HG02870 (cell line): ENCODE measurements around the gene AHRR.
"Not testable (repeated sequence)": the region's sequence is repeated elsewhere in the genome, so short reads cannot be mapped to it uniquely, and the experiment has no call there.

ENCODE experiments used
- ATAC-seq: cut with Tn5 transposase; IDR thresholded peaks from one replicate; pipeline ENCODE4 v1.9.1; 2021; ENCODE audit warnings: mild to moderate bottlenecking, moderate library complexity; ENCODE audit not compliant: unreplicated experiment

Gene AHRR

GRCh38 chr5:362978-363765, 41.7 kb downstream of the AHRR start:
- ATAC-seq, result no peak

GRCh38 chr5:364497-364896, 43.0 kb downstream of the AHRR start:
- no peak for ATAC-seq

GRCh38 chr5:366541-367357, 45.2 kb downstream of the AHRR start:
- no peak for ATAC-seq

- ATAC-seq, result no peak
Measured at GRCh38 chr5:367358-368130, 46.0 kb downstream of the AHRR start.

- ATAC-seq, result peak; percentile 38
Measured at GRCh38 chr5:368183-369084, 46.9 kb downstream of the AHRR start.

GRCh38 chr5:369151-369868, 47.8 kb downstream of the AHRR start:
- ATAC-seq, result peak; percentile 12

GRCh38 chr5:369869-370236, 48.3 kb downstream of the AHRR start:
- not testable (repeated sequence) for ATAC-seq

GRCh38 chr5:370311-370958, 48.9 kb downstream of the AHRR start:
- no peak for ATAC-seq

- ATAC-seq, result no peak
Measured at GRCh38 chr5:370959-371810, 49.7 kb downstream of the AHRR start.

- ATAC-seq, result no peak
Measured at GRCh38 chr5:371811-372555, 50.5 kb downstream of the AHRR start.

GRCh38 chr5:372556-372995, 51.1 kb downstream of the AHRR start:
- ATAC-seq, result no peak

- no peak for ATAC-seq
Measured at GRCh38 chr5:372996-373709, 51.6 kb downstream of the AHRR start.

GRCh38 chr5:373710-374602, 52.4 kb downstream of the AHRR start:
- ATAC-seq, result no peak

- no peak for ATAC-seq
Measured at GRCh38 chr5:374631-375335, 53.3 kb downstream of the AHRR start.

GRCh38 chr5:375336-375920, 53.9 kb downstream of the AHRR start:
- no peak for ATAC-seq
